H1 (cell line): ENCODE results near the gene PDCL3. TPM values are rescaled to one million over a fixed set of nuclear protein-coding genes. Genes with fewer than 3 reads are reported as not detected.

Experiments used
- CTCF ChIA-PET: fragments of 300-600 bp; sonication (Branson Sonifier 250); formaldehyde crosslinking; loops from one replicate; lab custom pipeline; 2021; ENCODE audit not compliant: partially characterized antibody; lab: Charles Lee
- POLR2A ChIA-PET: fragments of 300-600 bp; sonication (Branson Sonifier 250); formaldehyde crosslinking; loops from one replicate; lab custom pipeline; 2021; ENCODE audit warnings: inconsistent platforms; ENCODE audit not compliant: partially characterized antibody; lab: Charles Lee
- DNase-seq, 2 experiments: peaks; one replicate each; pipeline versions ENCODE4 v3.0.0 to v3.0.0-alpha.2; 2010 to 2022; ENCODE audit warnings: low spot score in 2 of 2, low read depth in 1 of 2, mixed read lengths in 1 of 2
- FAIRE-seq: peaks from 2 replicates; lab custom pipeline; 2011; peaks lifted over from hg19 to GRCh38; lab: Jason Lieb, UNC
- H2AFZ ChIP-seq: 2 replicates; pipeline ENCODE4 v1.8.1; 2012; ENCODE audit warnings: low read length, inconsistent platforms
- H2AK5ac ChIP-seq: 2 replicates; pipeline ENCODE4 v1.6.1; 2013; ENCODE audit warnings: low read depth, low read length
- H2BK120ac ChIP-seq: replicated peaks from 2 replicates; pipeline ENCODE3; 2013; ENCODE audit warnings: low read depth, low read length, inconsistent platforms
- H2BK12ac ChIP-seq: 2 replicates; pipeline ENCODE4 v1.6.1; 2013; ENCODE audit warnings: low read depth, low read length
- H2BK15ac ChIP-seq: 2 replicates; pipeline ENCODE4 v1.6.1; 2013; ENCODE audit warnings: low read length
- H2BK20ac ChIP-seq: 2 replicates; pipeline ENCODE4 v1.6.1; 2013; ENCODE audit warnings: low read length
- H2BK5ac ChIP-seq: 2 replicates; pipeline ENCODE4 v1.6.1; 2013; ENCODE audit warnings: low read depth, low read length
- H3K14ac ChIP-seq: 2 replicates; pipeline ENCODE4 v1.6.1; 2013; ENCODE audit warnings: inconsistent platforms; ENCODE audit not compliant: insufficient read length
- H3K18ac ChIP-seq: 2 replicates; pipeline ENCODE4 v1.6.1; 2013; ENCODE audit warnings: low read length; ENCODE audit errors: extremely low read depth
- H3K23ac ChIP-seq: 2 replicates; pipeline ENCODE4 v1.6.1; 2013; ENCODE audit warnings: inconsistent platforms; ENCODE audit not compliant: insufficient read length
- H3K23me2 ChIP-seq: 2 replicates; pipeline ENCODE4 v1.6.1; 2013; ENCODE audit warnings: low read depth, low read length
- H3K27ac ChIP-seq: 2 replicates; pipeline ENCODE4 v1.6.1; 2011; ENCODE audit warnings: low read depth, low read length, inconsistent platforms
- H3K27me3 ChIP-seq, 4 experiments: replicated peaks in 1 of 4; 1 replicate in 1 of 4; 2 replicates in 3 of 4; pipeline versions ENCODE4 v1.6.1 to v1.8.1; 2011 to 2013; ENCODE audit warnings: low read length in 3 of 4, mild to moderate bottlenecking in 3 of 4, inconsistent platforms in 2 of 4, mixed read lengths in 2 of 4, moderate library complexity in 1 of 4; ENCODE audit not compliant: control insufficient read depth in 3 of 4, insufficient read depth in 3 of 4; ENCODE audit errors: extremely low read depth in 1 of 4
- H3K36me3 ChIP-seq, 4 experiments: 2 replicates each; pipeline versions ENCODE4 v1.6.1 to v1.8.1; 2011 to 2013; ENCODE audit warnings: mild to moderate bottlenecking in 4 of 4, low read length in 3 of 4, moderate library complexity in 2 of 4, control low read depth in 1 of 4, inconsistent platforms in 1 of 4; ENCODE audit not compliant: insufficient read depth in 4 of 4, control insufficient read depth in 2 of 4
- H3K4ac ChIP-seq: replicated peaks from 2 replicates; pipeline ENCODE3; 2013; ENCODE audit warnings: low read length, low read depth, mixed read lengths, inconsistent platforms; ENCODE audit not compliant: insufficient read length
- H3K4me1 ChIP-seq, 4 experiments: replicated peaks in 1 of 4; 1 replicate in 1 of 4; 2 replicates in 3 of 4; pipeline versions ENCODE4 v1.6.1 to v1.8.1; 2011 to 2013; ENCODE audit warnings: low read length in 3 of 4, inconsistent platforms in 2 of 4, mixed read lengths in 1 of 4; ENCODE audit not compliant: insufficient read depth in 4 of 4, control insufficient read depth in 3 of 4
- H3K4me2 ChIP-seq, 2 experiments: 2 replicates each; pipeline versions ENCODE4 v1.6.1 to v1.8.1; 2011 to 2013; ENCODE audit warnings: low read depth in 2 of 2, low read length in 2 of 2, control low read depth in 1 of 2, inconsistent platforms in 1 of 2, mild to moderate bottlenecking in 1 of 2; ENCODE audit not compliant: insufficient read depth in 1 of 2
- H3K4me3 ChIP-seq, 4 experiments: fragments of 200-600, 300-600 bp in 1 of 4; sonication (generic), shearing (Covaris generic), sonication (Bioruptor Twin) in 1 of 4; 2 replicates each; pipeline versions ENCODE4 v1.5.1 to v1.8.1; 2011 to 2016; ENCODE audit warnings: low read length in 4 of 4, low read depth in 3 of 4, control low read depth in 2 of 4, inconsistent platforms in 2 of 4, mild to moderate bottlenecking in 2 of 4, mixed read lengths in 1 of 4, moderate library complexity in 1 of 4; ENCODE audit not compliant: insufficient read depth in 2 of 4; ENCODE audit errors: extremely low read depth in 1 of 4
- H3K56ac ChIP-seq: replicated peaks from 2 replicates; pipeline ENCODE3; 2013; ENCODE audit warnings: low read depth, mild to moderate bottlenecking, mixed read lengths, low read length, inconsistent platforms; ENCODE audit not compliant: insufficient read length
- H3K79me1 ChIP-seq: 2 replicates; pipeline ENCODE4 v1.6.1; 2013; ENCODE audit warnings: low read depth, low read length, control low read depth
- H3K79me2 ChIP-seq, 2 experiments: 2 replicates each; pipeline versions ENCODE4 v1.6.1 to v1.8.1; 2012 to 2013; ENCODE audit warnings: low read length in 2 of 2, mild to moderate bottlenecking in 2 of 2, inconsistent platforms in 1 of 2; ENCODE audit not compliant: insufficient read depth in 2 of 2, control insufficient read depth in 1 of 2
- H3K9ac ChIP-seq, 4 experiments: replicated peaks in 1 of 4; 1 replicate in 1 of 4; 2 replicates in 3 of 4; pipeline versions ENCODE4 v1.6.1 to v1.8.1; 2011 to 2013; ENCODE audit warnings: low read depth in 3 of 4, low read length in 3 of 4, control low read depth in 2 of 4, mild to moderate bottlenecking in 2 of 4, moderate library complexity in 2 of 4, inconsistent platforms in 1 of 4; ENCODE audit errors: extremely low read depth in 1 of 4
- H3K9me3 ChIP-seq, 2 experiments: 2 replicates each; pipeline versions ENCODE4 v1.6.1 to v1.8.1; 2012 to 2013; ENCODE audit warnings: mild to moderate bottlenecking in 2 of 2, moderate library complexity in 2 of 2, control low read depth in 1 of 2, inconsistent platforms in 1 of 2, low read depth in 1 of 2, low read length in 1 of 2, mixed read lengths in 1 of 2; ENCODE audit not compliant: insufficient read depth in 2 of 2
- H4K20me1 ChIP-seq, 2 experiments: replicated peaks in 1 of 2; 2 replicates each; pipeline versions ENCODE3 to v1.8.1; 2011 to 2013; ENCODE audit warnings: inconsistent platforms in 2 of 2, low read length in 2 of 2, mild to moderate bottlenecking in 1 of 2; ENCODE audit not compliant: insufficient read depth in 2 of 2, control insufficient read depth in 1 of 2
- H4K5ac ChIP-seq: 2 replicates; pipeline ENCODE4 v1.6.1; 2013; ENCODE audit warnings: low read length, low read depth, mixed read lengths, inconsistent platforms; ENCODE audit not compliant: insufficient read length
- H4K8ac ChIP-seq: 2 replicates; pipeline ENCODE4 v1.8.0; 2013; ENCODE audit warnings: mild to moderate bottlenecking, moderate library complexity, low read length, inconsistent platforms; ENCODE audit not compliant: insufficient read depth; ENCODE audit errors: extremely low read depth
- H4K91ac ChIP-seq: replicated peaks from 2 replicates; pipeline ENCODE3; 2013; ENCODE audit warnings: low read length, mixed read lengths, inconsistent platforms; ENCODE audit not compliant: insufficient read length
- FOSL1 ChIP-seq: IDR thresholded peaks from 2 replicates; pipeline ENCODE4 v1.6.1; 2011; ENCODE audit warnings: mild to moderate bottlenecking, low read depth, low read length, moderate library complexity; ENCODE audit not compliant: insufficient read depth
- TCF12 ChIP-seq: IDR thresholded peaks from 2 replicates; pipeline ENCODE4 v1.6.1; 2011; ENCODE audit warnings: low read depth, mild to moderate bottlenecking, low read length
- ZNF274 ChIP-seq: IDR thresholded peaks from 2 replicates; pipeline ENCODE4 v1.7.0; 2012; ENCODE audit warnings: low read length, borderline replicate concordance; ENCODE audit errors: extremely low read depth
- WGBS, 2 experiments: shearing (Covaris generic) in 1 of 2; methylation state at CpG; one replicate each; pipeline versions ENCODE4 v1.1.6 to v1.1.7; 2013 to 2015; ENCODE audit warnings: low lambda C conversion rate in 2 of 2, mixed read lengths in 2 of 2, inconsistent platforms in 1 of 2, low coverage in 1 of 2, missing lambda C conversion rate in 1 of 2; ENCODE audit not compliant: insufficient replicate concordance in 2 of 2, insufficient coverage in 1 of 2, insufficient read length in 1 of 2; ENCODE audit errors: extremely low coverage in 1 of 2, missing lambda C conversion rate in 1 of 2; 5-methylcytosine and 5-hydroxymethylcytosine counted together
- polyA plus RNA-seq, 7 experiments: library from polyadenylated mRNA; depleted of rRNA in 3 of 7; stranded (reverse) in 5 of 7; unstranded in 2 of 7; fragments of >200 nt in 5 of 7; fragments of 200-250 nt in 2 of 7; gene quantifications; 1 replicate in 5 of 7; 2 replicates in 1 of 7; 4 replicates in 1 of 7; pipeline versions ENCODE4 v1.2.1 to v1.2.3, GENCODE V29; 2011 to 2013; ENCODE audit warnings: missing spikeins in 2 of 7, mixed read lengths in 2 of 7
- total RNA-seq: library from RNA; stranded (reverse); fragmentation: NEBNext Ultra II Directional; extraction: Animal tissue kit (Norgen Biotek cat#: 25700); gene quantifications from 2 replicates; pipeline ENCODE4 v1.2.1, GENCODE V29; 2021

PDCL3 gene
- total and polyA plus RNA-seq, 2 of the 8 experiments (the other 6 are each of a cell fraction or from before 2014, with no cell fraction given), result 19.8 to 29.4 TPM

- DNase-seq, result no peak
- Histone ChIP-seq H3K4me2 (no peak overlapping the region), H3K36me3 (no peaks in the 10 kb centered on the region; a peak in 1 of 8 replicates), H2BK5ac (no peak overlapping the region), H4K91ac (no peak overlapping the region), H3K56ac (no peak overlapping the region), H3K4me1 (peaks cover 0 to 2% (median 0%) of the 10 kb centered on the region in 4 experiments; a peak in 1 of 7 replicates), H4K5ac (no peak overlapping the region), H2BK15ac (no peak overlapping the region), H3K27me3 (no peaks in the 10 kb centered on the region), H2BK12ac (no peak overlapping the region), H2AFZ (no peak overlapping the region), H2BK20ac (no peak overlapping the region), H3K18ac (no peak overlapping the region), H3K79me2 (no peaks in the 10 kb centered on the region), H3K79me1 (no peaks in the 10 kb centered on the region), H3K23ac (no peak overlapping the region), H4K20me1 (no peaks in the 10 kb centered on the region), H3K9ac (no peak overlapping the region), H4K8ac (no peak overlapping the region), H3K4me3 (no peak overlapping the region), H3K14ac (no peak overlapping the region), H3K9me3 (peaks cover 9 to 14% of the 10 kb centered on the region in 2 experiments), H2BK120ac (no peak overlapping the region), H2AK5ac (no peak overlapping the region), H3K23me2 (no peaks in the 10 kb centered on the region), H3K27ac (no peak overlapping the region), H3K4ac (no peak overlapping the region)
- WGBS, 2 experiments, result 96% methylated on average over 6 of the region's 6 CpGs; no CpG with 5 or more reads in 1 of the 2 experiments
- ChIA-PET CTCF (no interaction called here), POLR2A (interaction anchor here (0.8 to 1.2 kb wide), 2 partner anchors 10 to 21 kb away, joined by 3 to 5 read pairs; partner anchors contain the start of gene PDCL3)
- TF ChIP-seq ZNF274 (no peak), FOSL1 (no peak), TCF12 (no peak)
- no peak for FAIRE-seq
Measured at GRCh38 chr2:100542418-100542817, 20.4 kb upstream of the PDCL3 start.
